Gastrocnemius medialis (tissue), 4 donors: ENCODE measurements around the gene AGAP5. TPM values are rescaled to one million over a fixed set of nuclear protein-coding genes. Genes with fewer than 3 reads are reported as not detected.

ENCODE experiments used
- ATAC-seq, 2 donors: fragments of 150-250 bp; one replicate each; pipeline ENCODE4 v1.9.1; 2016
- DNase-seq, 2 donors: peaks; one replicate each; pipeline ENCODE4 v3.0.0-alpha.2; 2019
- H3K27ac ChIP-seq, 4 donors: fragments of 200-600 bp; sonication (generic); 1 replicate in 1 of 4; 2 replicates in 3 of 4; pipeline ENCODE4 v1.5.1; 2016 to 2018; ENCODE audit warnings: mild to moderate bottlenecking in 2 of 4, moderate library complexity in 1 of 4
- H3K27me3 ChIP-seq, 3 donors: fragments of 200-600 bp; sonication (generic) in 2 of 3; 1 replicate in 1 of 3; 2 replicates in 2 of 3; pipeline versions ENCODE4 v1.5.1 to v1.6.0; 2016 to 2019; ENCODE audit warnings: mild to moderate bottlenecking in 1 of 3, moderate library complexity in 1 of 3
- H3K36me3 ChIP-seq, 2 donors: fragments of 200-600 bp; sonication (generic) in 1 of 2; one replicate each; pipeline ENCODE4 v1.5.1; 2017 to 2018
- H3K4me1 ChIP-seq, 2 donors: fragments of 200-600 bp; sonication (generic) in 1 of 2; one replicate each; pipeline ENCODE4 v1.5.1; 2016 to 2017; ENCODE audit warnings: mild to moderate bottlenecking in 2 of 2
- H3K4me3 ChIP-seq, 4 donors: fragments of 200-600 bp; sonication (generic) in 3 of 4; 1 replicate in 1 of 4; 2 replicates in 3 of 4; pipeline ENCODE4 v1.5.1; 2016 to 2019; ENCODE audit warnings: mild to moderate bottlenecking in 2 of 4
- H3K9me3 ChIP-seq, 3 donors: fragments of 200-600 bp; sonication (generic) in 2 of 3; 1 replicate in 1 of 3; 2 replicates in 2 of 3; pipeline ENCODE4 v1.5.1; 2016 to 2019
- POLR2A ChIP-seq, 2 donors: fragments of 450-650 bp; IDR thresholded peaks; one replicate each; pipeline ENCODE4 v1.6.1; 2017; ENCODE audit warnings: antibody characterized with exemption in 2 of 2, mild to moderate bottlenecking in 2 of 2, moderate library complexity in 2 of 2
- in situ Hi-C, 4 donors: fragments of 200-750 bp; cut with MboI; loops; one replicate each; pipeline versions ENCODE4 v1.15.0 to v1.8.0; 2017; ENCODE audit warnings: low sequenced_read_pairs in 4 of 4
- intact Hi-C: fragments of 100-400 bp; cut with DNase I; formaldehyde crosslinking; loops from one replicate; pipeline ENCODE4 v1.15.1; 2023; ENCODE audit warnings: low total_unique reads
- total RNA-seq, 4 donors: library from RNA; depleted of rRNA; stranded (reverse); fragments of >200 nt; gene quantifications; one replicate each; pipeline versions ENCODE4 v1.1.0 to v1.2.3, GENCODE V29; 2016
- TF ChIP-seq, protein P1 (sequence below), 5 experiments: fragments of 450-650 bp in 3 of 5; fragments of 200-600 bp in 2 of 5; sonication (generic) in 2 of 5; IDR thresholded peaks in 4 of 5; conservative IDR thresholded peaks in 1 of 5; 1 replicate in 4 of 5; 2 replicates in 1 of 5; pipeline ENCODE4 v1.5.1; 2016 to 2019; ENCODE audit warnings: antibody characterized with exemption in 5 of 5, mild to moderate bottlenecking in 3 of 5, moderate library complexity in 3 of 5

AGAP5 gene
- total RNA-seq, 4 donors from 2014 or later = 1.6 to 4.1 (median 3.1) TPM

GRCh38 chr10:73645251-73645650 is 52.7 kb downstream of the AGAP5 start:
- in situ Hi-C loops = loop anchor here in 2 of 4 donors (10.0 to 25.0 kb wide), 2 partner anchors 70 to 383 kb away; partner anchors contain the start of gene MRPS16 (in 1 of the 2)
- H3K4me1 ChIP-seq = peaks cover 77 to 81% of the 10 kb centered on the region in 2 donors
- TF ChIP-seq, protein P1, sequence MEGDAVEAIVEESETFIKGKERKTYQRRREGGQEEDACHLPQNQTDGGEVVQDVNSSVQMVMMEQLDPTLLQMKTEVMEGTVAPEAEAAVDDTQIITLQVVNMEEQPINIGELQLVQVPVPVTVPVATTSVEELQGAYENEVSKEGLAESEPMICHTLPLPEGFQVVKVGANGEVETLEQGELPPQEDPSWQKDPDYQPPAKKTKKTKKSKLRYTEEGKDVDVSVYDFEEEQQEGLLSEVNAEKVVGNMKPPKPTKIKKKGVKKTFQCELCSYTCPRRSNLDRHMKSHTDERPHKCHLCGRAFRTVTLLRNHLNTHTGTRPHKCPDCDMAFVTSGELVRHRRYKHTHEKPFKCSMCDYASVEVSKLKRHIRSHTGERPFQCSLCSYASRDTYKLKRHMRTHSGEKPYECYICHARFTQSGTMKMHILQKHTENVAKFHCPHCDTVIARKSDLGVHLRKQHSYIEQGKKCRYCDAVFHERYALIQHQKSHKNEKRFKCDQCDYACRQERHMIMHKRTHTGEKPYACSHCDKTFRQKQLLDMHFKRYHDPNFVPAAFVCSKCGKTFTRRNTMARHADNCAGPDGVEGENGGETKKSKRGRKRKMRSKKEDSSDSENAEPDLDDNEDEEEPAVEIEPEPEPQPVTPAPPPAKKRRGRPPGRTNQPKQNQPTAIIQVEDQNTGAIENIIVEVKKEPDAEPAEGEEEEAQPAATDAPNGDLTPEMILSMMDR (IDR thresholded peaks at IDR 0.05 in 4 of 5, conservative IDR thresholded peaks at IDR 0.05 in 1 of 5) = no peak
- TF ChIP-seq POLR2A (IDR thresholded peaks at IDR 0.05) = no peak

GRCh38 chr10:73644767-73645166 is 53.1 kb downstream of the AGAP5 start:
- peak overlapping the region; percentile 96 to 99 (median 98) for H3K27ac ChIP-seq
- in situ Hi-C loops = loop anchor here (5.0 to 25.0 kb wide), 4 partner anchors 70 to 382 kb away; partner anchors contain the start of gene MRPS16 (in 1 of the 4)
- H3K27me3 ChIP-seq = no peaks in the 10 kb centered on the region
- intact Hi-C loops = loop anchor here (1.0 to 10.0 kb wide), 3 partner anchors 115 to 380 kb away; partner anchors contain the start of gene ANXA7
- no peaks in the 10 kb centered on the region for H3K9me3 ChIP-seq
- DNase-seq = peak in 1 of 2 donors; percentile 18
- no peak for ATAC-seq
- no peak overlapping the region for H3K4me3 ChIP-seq
- H3K36me3 ChIP-seq = no peaks in the 10 kb centered on the region
- no peak for TF ChIP-seq POLR2A (IDR thresholded peaks at IDR 0.05)
- peaks cover 77 to 81% of the 10 kb centered on the region in 2 donors for H3K4me1 ChIP-seq

More at GRCh38 chr10:73645251-73645650, 52.7 kb downstream of the AGAP5 start:
- no peak overlapping the region for H3K4me3 ChIP-seq
- H3K36me3 ChIP-seq = no peaks in the 10 kb centered on the region
- no peaks in the 10 kb centered on the region for H3K27me3 ChIP-seq
- ATAC-seq (peak in 1 of 2 donors; percentile 12), DNase-seq (no peak)
- no peaks in the 10 kb centered on the region for H3K9me3 ChIP-seq
- intact Hi-C loops = loop anchor here (10.0 kb wide), 1 partner anchor 380 kb away; no protein-coding TSS in a partner anchor
- peak overlapping the region; percentile 96 to 99 (median 98) for H3K27ac ChIP-seq

DNA sequence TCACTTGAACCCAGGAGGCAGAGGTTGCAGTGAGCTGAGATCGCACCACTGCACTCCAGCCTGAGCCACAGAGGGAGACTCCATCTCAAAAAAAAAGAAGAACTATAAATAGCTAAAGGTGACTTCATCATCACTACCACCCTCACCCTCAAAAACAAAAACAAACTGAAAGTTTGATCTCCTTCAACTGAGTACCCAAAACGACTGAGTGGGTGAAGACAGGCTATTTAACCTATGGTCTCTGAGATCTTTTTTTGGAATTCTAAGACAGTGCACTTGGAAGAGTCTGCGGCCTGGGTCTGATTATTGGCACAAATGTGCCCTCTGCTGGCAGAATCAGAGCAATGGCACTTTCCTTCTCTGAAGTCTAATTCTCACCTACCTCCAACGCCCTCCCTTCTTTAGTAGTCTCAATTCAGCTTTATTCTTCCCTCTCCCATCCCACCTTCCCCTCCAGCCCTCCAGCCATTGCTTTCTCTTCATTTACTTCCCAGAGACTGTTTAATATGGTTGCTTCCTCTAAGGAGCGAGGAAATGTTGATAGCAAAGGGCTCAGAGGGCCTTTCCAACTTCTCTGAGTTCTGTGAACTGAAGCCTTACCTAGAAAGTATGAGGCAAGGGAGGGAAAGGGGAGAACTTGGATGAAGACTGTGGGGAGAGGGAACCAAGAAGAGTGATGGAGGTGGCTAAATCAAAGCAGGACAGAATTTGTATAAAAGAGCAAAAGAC is 53.7 kb downstream of the AGAP5 start:
- TF ChIP-seq POLR2A (IDR thresholded peaks at IDR 0.05) = no peak
- TF ChIP-seq, protein P1 (IDR thresholded peaks at IDR 0.05 in 4 of 5, conservative IDR thresholded peaks at IDR 0.05 in 1 of 5) = peak; percentile 88 to 96 (median 90)
- ATAC-seq = peak; percentile 31 to 32
- peaks cover 77 to 81% of the 10 kb centered on the region in 2 donors for H3K4me1 ChIP-seq
- H3K4me3 ChIP-seq = peak overlapping the region in 1 of 4 donors; percentile 18
- H3K27me3 ChIP-seq = no peaks in the 10 kb centered on the region
- peak in 1 of 2 donors; percentile 9 for DNase-seq
- no peaks in the 10 kb centered on the region for H3K36me3 ChIP-seq
- in situ Hi-C loops = loop anchor here (5.0 to 25.0 kb wide), 4 partner anchors 69 to 382 kb away; partner anchors contain the start of gene MRPS16 (in 1 of the 4)
- intact Hi-C loops = loop anchor here (1.0 to 10.0 kb wide), 3 partner anchors 115 to 379 kb away; partner anchors contain the start of gene ANXA7
- H3K9me3 ChIP-seq = no peaks in the 10 kb centered on the region
- peak overlapping the region; percentile 96 to 99 (median 98) for H3K27ac ChIP-seq

DNA sequence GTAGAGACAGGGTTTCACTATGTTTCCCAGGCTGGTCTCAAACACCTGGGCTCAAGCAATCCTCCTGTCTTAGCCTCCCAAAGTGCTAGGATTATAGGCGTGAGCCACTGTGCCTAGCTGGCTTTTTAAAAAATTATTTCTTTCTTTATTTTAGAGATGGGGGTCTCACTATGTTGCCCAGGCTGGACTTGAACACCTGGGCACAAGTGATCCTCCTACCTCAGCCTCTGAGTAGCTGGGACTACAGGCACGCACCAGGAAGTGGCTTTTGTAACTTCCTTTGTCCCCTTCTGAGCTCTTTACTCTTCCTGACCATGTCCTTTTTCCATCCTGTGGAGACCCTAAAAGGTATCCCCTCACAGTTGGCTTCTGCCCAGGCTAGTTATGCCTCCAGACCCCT is 54.5 kb downstream of the AGAP5 start:
- Histone ChIP-seq H3K4me3 (no peak overlapping the region), H3K9me3 (no peaks in the 10 kb centered on the region), H3K27ac (peak overlapping the region; percentile 96 to 99 (median 98)), H3K27me3 (no peaks in the 10 kb centered on the region), H3K36me3 (no peaks in the 10 kb centered on the region), H3K4me1 (peaks cover 77 to 82% of the 10 kb centered on the region in 2 donors)
- intact Hi-C loops (loop anchor here (2.0 to 10.0 kb wide), 3 partner anchors 67 to 379 kb away; partner anchors contain the start of gene ANXA7), in situ Hi-C loops (loop anchor here (5.0 to 25.0 kb wide), 4 partner anchors 69 to 381 kb away; partner anchors contain the start of gene MRPS16 (in 1 of the 4))
- TF ChIP-seq, protein P1 (IDR thresholded peaks at IDR 0.05 in 4 of 5, conservative IDR thresholded peaks at IDR 0.05 in 1 of 5) = no peak
- TF ChIP-seq POLR2A (IDR thresholded peaks at IDR 0.05) = no peak
- ATAC-seq (no peak), DNase-seq (no peak)
